Neural cell (in vitro differentiated cells): ENCODE results near the gene ADIPOR2.

ENCODE experiments used
- CTCF ChIP-seq: fragments of 450-650 bp; IDR thresholded peaks from 2 replicates; pipeline ENCODE4 v1.5.1; 2014; ENCODE audit warnings: antibody characterized with exemption, mild to moderate bottlenecking, moderate library complexity; ENCODE audit not compliant: poor library complexity, severe bottlenecking
- EP300 ChIP-seq: fragments of 450-650 bp; conservative IDR thresholded peaks from 2 replicates; pipeline ENCODE4 v1.6.1; 2014; ENCODE audit warnings: antibody characterized with exemption, mild to moderate bottlenecking, moderate library complexity; ENCODE audit not compliant: poor library complexity, severe bottlenecking
- EZH2 ChIP-seq: fragments of 200-600, 300-800 bp; shearing (Covaris generic), sonication (generic); IDR thresholded peaks from 2 replicates; pipeline ENCODE4 v1.6.1; 2014; ENCODE audit warnings: antibody characterized with exemption, low read length, borderline replicate concordance, mild to moderate bottlenecking; ENCODE audit not compliant: insufficient read depth, poor library complexity, severe bottlenecking
- MXI1 ChIP-seq: fragments of 450-650 bp; conservative IDR thresholded peaks from 2 replicates; pipeline ENCODE4 v1.6.1; 2014; ENCODE audit warnings: antibody characterized with exemption, mild to moderate bottlenecking; ENCODE audit not compliant: poor library complexity, severe bottlenecking
- POLR2AphosphoS5 ChIP-seq: IDR thresholded peaks from 2 replicates; pipeline ENCODE4 v1.6.1; 2012
- RAD21 ChIP-seq: fragments of 450-650 bp; conservative IDR thresholded peaks from 2 replicates; pipeline ENCODE4 v1.6.1; 2014; ENCODE audit warnings: antibody characterized with exemption, mild to moderate bottlenecking, moderate library complexity
- REST ChIP-seq: IDR thresholded peaks from 2 replicates; pipeline ENCODE4 v1.6.1; 2012; ENCODE audit warnings: borderline replicate concordance
- SMC3 ChIP-seq: fragments of 450-650 bp; conservative IDR thresholded peaks from 2 replicates; pipeline ENCODE4 v1.6.1; 2014; ENCODE audit warnings: antibody characterized with exemption, mild to moderate bottlenecking, moderate library complexity; ENCODE audit not compliant: poor library complexity
- TAF1 ChIP-seq: IDR thresholded peaks from 2 replicates; pipeline ENCODE4 v1.6.1; 2012; ENCODE audit warnings: low read depth

GRCh38 chr12:1651946-1652345 is 38.9 kb upstream of the ADIPOR2 start:
- TF ChIP-seq CTCF (no peak), EZH2 (no peak), SMC3 (no peak), EP300 (no peak), RAD21 (no peak), TAF1 (no peak), POLR2AphosphoS5 (no peak), REST (no peak), MXI1 (no peak)
